Vagina (tissue), 2 donors: ENCODE data around the gene NRGN. TPM values are rescaled to one million over a fixed set of nuclear protein-coding genes. Genes with fewer than 3 reads are reported as not detected.

Source experiments
- DNase-seq, 2 donors: peaks; one replicate each; pipeline ENCODE4 v3.0.0-alpha.2; 2017; ENCODE audit errors: extremely low spot score in 2 of 2
- H3K27ac ChIP-seq: fragments of 200-600 bp; sonication (generic); one replicate; pipeline ENCODE4 v1.5.1; 2019
- H3K27me3 ChIP-seq: fragments of 200-600 bp; sonication (generic); one replicate; pipeline ENCODE4 v1.5.1; 2019
- H3K36me3 ChIP-seq, 2 donors: fragments of 200-600 bp; sonication (generic); one replicate each; pipeline ENCODE4 v1.5.1; 2017 to 2019
- H3K4me1 ChIP-seq: fragments of 200-600 bp; sonication (generic); one replicate; pipeline ENCODE4 v1.5.1; 2019
- H3K4me3 ChIP-seq, 2 donors: fragments of 200-600 bp; sonication (generic); 1 replicate in 1 of 2; 2 replicates in 1 of 2; pipeline ENCODE4 v1.5.1; 2016 to 2019
- H3K9me3 ChIP-seq: fragments of 200-600 bp; sonication (generic); one replicate; pipeline ENCODE4 v1.5.1; 2019
- CTCF ChIP-seq, 3 experiments: fragments of 450-650 bp in 2 of 3; fragments of 200-600 bp in 1 of 3; sonication (generic) in 1 of 3; IDR thresholded peaks; one replicate each; pipeline ENCODE4 v1.5.1; 2017 to 2019; ENCODE audit warnings: antibody characterized with exemption in 3 of 3, mild to moderate bottlenecking in 2 of 3, moderate library complexity in 2 of 3
- POLR2A ChIP-seq, 2 donors: fragments of 450-650 bp; IDR thresholded peaks; one replicate each; pipeline ENCODE4 v1.6.1; 2017; ENCODE audit warnings: antibody characterized with exemption in 2 of 2, mild to moderate bottlenecking in 2 of 2, moderate library complexity in 2 of 2
- POLR2AphosphoS5 ChIP-seq, 2 donors: sonication (generic); formaldehyde crosslinking; IDR thresholded peaks; one replicate each; pipeline ENCODE4 v1.9.0; 2017; ENCODE audit warnings: antibody characterized with exemption in 2 of 2, mild to moderate bottlenecking in 2 of 2, low read depth in 1 of 2; ENCODE audit not compliant: insufficient read depth in 1 of 2
- intact Hi-C: fragments of 100-400 bp; cut with DNase I; formaldehyde crosslinking; loops from one replicate; pipeline ENCODE4 v1.15.1; 2023
- total RNA-seq: library from RNA; depleted of rRNA; stranded (reverse); fragments of >200 nt; gene quantifications from one replicate; pipeline ENCODE4 v1.2.3, GENCODE V29; 2016

The NRGN gene
- total RNA-seq, 1 donor from 2014 or later, result 0.98 TPM

GRCh38 chr11:124796312-124796711, 56.6 kb downstream of the NRGN start:
- TF ChIP-seq CTCF (IDR thresholded peaks at IDR 0.05) (no peak), POLR2A (IDR thresholded peaks at IDR 0.05) (no peak), POLR2AphosphoS5 (IDR thresholded peaks at IDR 0.05; ENCODE audit: insufficient read depth in 1 of 2, low read depth in 1 of 2) (no peak)
- Histone ChIP-seq H3K9me3 (no peaks in the 10 kb centered on the region), H3K27me3 (no peaks in the 10 kb centered on the region), H3K4me3 (no peak overlapping the region), H3K27ac (no peak overlapping the region), H3K4me1 (peaks cover 52% of the 10 kb centered on the region), H3K36me3 (no peaks in the 10 kb centered on the region)
- intact Hi-C loops, result no loop called here
- no peak for DNase-seq

Other genes starting within 250 kb of the NRGN start
- gene OR8B12, start 196.3 kb upstream of the NRGN start, total RNA-seq, result not detected
- not detected for gene OR8A1, start 169.9 kb upstream of the NRGN start, total RNA-seq
- not detected for gene PANX3, start 128.5 kb upstream of the NRGN start, total RNA-seq
- 29.7 TPM for gene TBRG1, start 117.1 kb upstream of the NRGN start, total RNA-seq
- gene SIAE, start 66.2 kb upstream of the NRGN start, total RNA-seq, result 10.6 TPM
- 1.7 TPM for gene SPA17, start 66.0 kb upstream of the NRGN start, total RNA-seq
- 0.74 TPM for gene VSIG2, start 12.3 kb downstream of the NRGN start, total RNA-seq
- 34.9 TPM for gene ESAM, start 22.3 kb downstream of the NRGN start, total RNA-seq
- gene MSANTD2, start 60.5 kb downstream of the NRGN start, total RNA-seq, result 9.8 TPM
- 18.9 TPM for gene ROBO3, start 125.5 kb downstream of the NRGN start, total RNA-seq
- 39.8 TPM for gene ROBO4, start 157.9 kb downstream of the NRGN start, total RNA-seq
- not detected for gene HEPN1, start 179.3 kb downstream of the NRGN start, total RNA-seq
- gene HEPACAM, start 196.1 kb downstream of the NRGN start, total RNA-seq, result 3.4 TPM
- gene CCDC15, start 214.3 kb downstream of the NRGN start, total RNA-seq, result 2.9 TPM